Cerebellar nuclear complex (tissue), 1 donor: ENCODE measurements around the gene USP17L30.
"Not testable (repeated sequence)": the region's sequence is repeated elsewhere in the genome, so short reads cannot be mapped to it uniquely, and the experiment has no call there.

Source experiments
- DNase-seq, 2 experiments: peaks; one replicate each; lab custom pipeline; 2025; lab: John Stamatoyannopoulos, UW

Gene USP17L30, protein sequence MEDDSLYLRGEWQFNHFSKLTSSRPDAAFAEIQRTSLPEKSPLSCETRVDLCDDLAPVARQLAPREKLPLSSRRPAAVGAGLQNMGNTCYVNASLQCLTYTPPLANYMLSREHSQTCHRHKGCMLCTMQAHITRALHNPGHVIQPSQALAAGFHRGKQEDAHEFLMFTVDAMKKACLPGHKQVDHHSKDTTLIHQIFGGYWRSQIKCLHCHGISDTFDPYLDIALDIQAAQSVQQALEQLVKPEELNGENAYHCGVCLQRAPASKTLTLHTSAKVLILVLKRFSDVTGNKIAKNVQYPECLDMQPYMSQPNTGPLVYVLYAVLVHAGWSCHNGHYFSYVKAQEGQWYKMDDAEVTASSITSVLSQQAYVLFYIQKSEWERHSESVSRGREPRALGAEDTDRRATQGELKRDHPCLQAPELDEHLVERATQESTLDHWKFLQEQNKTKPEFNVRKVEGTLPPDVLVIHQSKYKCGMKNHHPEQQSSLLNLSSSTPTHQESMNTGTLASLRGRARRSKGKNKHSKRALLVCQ

DNA sequence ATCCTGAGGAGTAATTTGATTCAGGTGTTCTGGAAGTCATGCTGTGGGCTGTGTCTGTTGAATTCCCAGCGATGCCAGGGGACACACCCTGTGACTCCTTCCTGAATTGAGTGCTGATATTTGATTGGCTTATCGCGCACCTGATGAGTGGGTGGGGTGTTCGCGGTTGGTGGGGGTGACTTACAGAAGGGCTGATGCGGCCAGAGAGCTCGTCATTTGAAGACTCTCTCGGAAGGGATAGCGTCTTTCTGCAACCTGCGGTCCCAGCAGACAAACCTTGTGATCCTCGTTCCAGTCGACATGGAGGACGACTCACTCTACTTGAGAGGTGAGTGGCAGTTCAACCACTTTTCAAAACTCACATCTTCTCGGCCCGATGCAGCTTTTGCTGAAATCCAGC is at the start of gene USP17L30:
Gene USP17L30 (plus strand): TSS at position 301 of the 400 bp plus-strand sequence. CDS start 0 bp downstream, at position 301.
- not testable (repeated sequence) for DNase-seq

DNA sequence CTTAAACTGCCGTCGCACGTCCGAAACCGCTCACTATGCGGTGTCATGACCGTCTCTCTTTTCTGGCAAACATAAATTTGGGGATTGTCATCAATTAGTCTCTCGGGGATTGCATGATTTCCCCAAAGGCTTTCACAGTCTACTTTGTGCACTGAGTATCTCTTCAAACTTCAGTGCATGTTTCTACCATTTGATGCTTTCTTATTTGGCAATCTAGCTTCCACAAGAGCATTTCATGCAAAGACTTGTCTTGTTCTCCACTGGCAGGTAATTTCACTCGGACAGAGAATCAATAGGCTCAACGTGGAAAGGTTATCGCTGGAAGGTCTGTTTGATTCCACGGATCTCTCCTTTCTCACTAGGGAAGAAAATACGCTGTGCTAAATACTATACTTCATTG is 38.7 kb upstream of the USP17L30 start:
- not testable (repeated sequence) for DNase-seq

DNA sequence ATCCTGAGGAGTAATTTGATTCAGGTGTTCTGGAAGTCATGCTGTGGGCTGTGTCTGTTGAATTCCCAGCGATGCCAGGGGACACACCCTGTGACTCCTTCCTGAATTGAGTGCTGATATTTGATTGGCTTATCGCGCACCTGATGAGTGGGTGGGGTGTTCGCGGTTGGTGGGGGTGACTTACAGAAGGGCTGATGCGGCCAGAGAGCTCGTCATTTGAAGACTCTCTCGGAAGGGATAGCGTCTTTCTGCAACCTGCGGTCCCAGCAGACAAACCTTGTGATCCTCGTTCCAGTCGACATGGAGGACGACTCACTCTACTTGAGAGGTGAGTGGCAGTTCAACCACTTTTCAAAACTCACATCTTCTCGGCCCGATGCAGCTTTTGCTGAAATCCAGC is 38.1 kb upstream of the USP17L30 start, which contains the start of gene USP17L24:
Gene USP17L24 (plus strand): TSS at position 301 of the 400 bp plus-strand sequence. CDS start 0 bp downstream, at position 301.
- not testable (repeated sequence) for DNase-seq

DNA sequence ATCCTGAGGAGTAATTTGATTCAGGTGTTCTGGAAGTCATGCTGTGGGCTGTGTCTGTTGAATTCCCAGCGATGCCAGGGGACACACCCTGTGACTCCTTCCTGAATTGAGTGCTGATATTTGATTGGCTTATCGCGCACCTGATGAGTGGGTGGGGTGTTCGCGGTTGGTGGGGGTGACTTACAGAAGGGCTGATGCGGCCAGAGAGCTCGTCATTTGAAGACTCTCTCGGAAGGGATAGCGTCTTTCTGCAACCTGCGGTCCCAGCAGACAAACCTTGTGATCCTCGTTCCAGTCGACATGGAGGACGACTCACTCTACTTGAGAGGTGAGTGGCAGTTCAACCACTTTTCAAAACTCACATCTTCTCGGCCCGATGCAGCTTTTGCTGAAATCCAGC is 33.3 kb upstream of the USP17L30 start, which contains the start of gene USP17L25:
Gene USP17L25 (plus strand): TSS at position 301 of the 400 bp plus-strand sequence. CDS start 0 bp downstream, at position 301.
- DNase-seq = not testable (repeated sequence)

DNA sequence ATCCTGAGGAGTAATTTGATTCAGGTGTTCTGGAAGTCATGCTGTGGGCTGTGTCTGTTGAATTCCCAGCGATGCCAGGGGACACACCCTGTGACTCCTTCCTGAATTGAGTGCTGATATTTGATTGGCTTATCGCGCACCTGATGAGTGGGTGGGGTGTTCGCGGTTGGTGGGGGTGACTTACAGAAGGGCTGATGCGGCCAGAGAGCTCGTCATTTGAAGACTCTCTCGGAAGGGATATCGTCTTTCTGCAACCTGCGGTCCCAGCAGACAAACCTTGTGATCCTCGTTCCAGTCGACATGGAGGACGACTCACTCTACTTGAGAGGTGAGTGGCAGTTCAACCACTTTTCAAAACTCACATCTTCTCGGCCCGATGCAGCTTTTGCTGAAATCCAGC is 28.6 kb upstream of the USP17L30 start, which contains the start of gene USP17L26:
Gene USP17L26 (plus strand): TSS at position 301 of the 400 bp plus-strand sequence. CDS start 0 bp downstream, at position 301.
- DNase-seq = not testable (repeated sequence)

DNA sequence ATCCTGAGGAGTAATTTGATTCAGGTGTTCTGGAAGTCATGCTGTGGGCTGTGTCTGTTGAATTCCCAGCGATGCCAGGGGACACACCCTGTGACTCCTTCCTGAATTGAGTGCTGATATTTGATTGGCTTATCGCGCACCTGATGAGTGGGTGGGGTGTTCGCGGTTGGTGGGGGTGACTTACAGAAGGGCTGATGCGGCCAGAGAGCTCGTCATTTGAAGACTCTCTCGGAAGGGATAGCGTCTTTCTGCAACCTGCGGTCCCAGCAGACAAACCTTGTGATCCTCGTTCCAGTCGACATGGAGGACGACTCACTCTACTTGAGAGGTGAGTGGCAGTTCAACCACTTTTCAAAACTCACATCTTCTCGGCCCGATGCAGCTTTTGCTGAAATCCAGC is 23.8 kb upstream of the USP17L30 start, which contains the start of gene USP17L5:
Gene USP17L5 (plus strand): TSS at position 301 of the 400 bp plus-strand sequence. CDS start 0 bp downstream, at position 301.
- DNase-seq = not testable (repeated sequence)

DNA sequence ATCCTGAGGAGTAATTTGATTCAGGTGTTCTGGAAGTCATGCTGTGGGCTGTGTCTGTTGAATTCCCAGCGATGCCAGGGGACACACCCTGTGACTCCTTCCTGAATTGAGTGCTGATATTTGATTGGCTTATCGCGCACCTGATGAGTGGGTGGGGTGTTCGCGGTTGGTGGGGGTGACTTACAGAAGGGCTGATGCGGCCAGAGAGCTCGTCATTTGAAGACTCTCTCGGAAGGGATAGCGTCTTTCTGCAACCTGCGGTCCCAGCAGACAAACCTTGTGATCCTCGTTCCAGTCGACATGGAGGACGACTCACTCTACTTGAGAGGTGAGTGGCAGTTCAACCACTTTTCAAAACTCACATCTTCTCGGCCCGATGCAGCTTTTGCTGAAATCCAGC is 19.1 kb upstream of the USP17L30 start, which contains the start of gene USP17L27:
Gene USP17L27 (plus strand): TSS at position 301 of the 400 bp plus-strand sequence. CDS start 0 bp downstream, at position 301.
- not testable (repeated sequence) for DNase-seq

DNA sequence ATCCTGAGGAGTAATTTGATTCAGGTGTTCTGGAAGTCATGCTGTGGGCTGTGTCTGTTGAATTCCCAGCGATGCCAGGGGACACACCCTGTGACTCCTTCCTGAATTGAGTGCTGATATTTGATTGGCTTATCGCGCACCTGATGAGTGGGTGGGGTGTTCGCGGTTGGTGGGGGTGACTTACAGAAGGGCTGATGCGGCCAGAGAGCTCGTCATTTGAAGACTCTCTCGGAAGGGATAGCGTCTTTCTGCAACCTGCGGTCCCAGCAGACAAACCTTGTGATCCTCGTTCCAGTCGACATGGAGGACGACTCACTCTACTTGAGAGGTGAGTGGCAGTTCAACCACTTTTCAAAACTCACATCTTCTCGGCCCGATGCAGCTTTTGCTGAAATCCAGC is 14.3 kb upstream of the USP17L30 start, which contains the start of gene USP17L28:
Gene USP17L28 (plus strand): TSS at position 301 of the 400 bp plus-strand sequence. CDS start 0 bp downstream, at position 301.
- DNase-seq = not testable (repeated sequence)

DNA sequence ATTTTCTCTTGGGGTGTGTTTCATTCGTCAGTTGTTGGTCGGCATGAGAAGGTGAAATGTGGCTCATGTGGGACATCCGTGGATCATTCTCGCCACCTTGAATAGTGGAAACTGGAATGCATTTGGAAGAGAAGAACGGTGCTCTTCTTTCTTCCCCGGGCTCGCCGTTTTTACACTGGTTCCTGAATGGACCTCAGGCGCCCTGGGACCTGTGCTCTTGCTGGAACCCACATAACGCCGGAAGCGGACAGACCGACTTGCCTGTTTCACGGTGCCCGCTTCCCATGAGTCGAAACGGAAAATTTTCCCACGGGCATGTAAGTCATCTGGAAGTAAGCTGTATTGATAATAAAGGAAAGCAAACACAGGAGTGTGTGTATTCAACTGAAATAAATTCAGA is 12.1 kb upstream of the USP17L30 start:
- DNase-seq = not testable (repeated sequence)

DNA sequence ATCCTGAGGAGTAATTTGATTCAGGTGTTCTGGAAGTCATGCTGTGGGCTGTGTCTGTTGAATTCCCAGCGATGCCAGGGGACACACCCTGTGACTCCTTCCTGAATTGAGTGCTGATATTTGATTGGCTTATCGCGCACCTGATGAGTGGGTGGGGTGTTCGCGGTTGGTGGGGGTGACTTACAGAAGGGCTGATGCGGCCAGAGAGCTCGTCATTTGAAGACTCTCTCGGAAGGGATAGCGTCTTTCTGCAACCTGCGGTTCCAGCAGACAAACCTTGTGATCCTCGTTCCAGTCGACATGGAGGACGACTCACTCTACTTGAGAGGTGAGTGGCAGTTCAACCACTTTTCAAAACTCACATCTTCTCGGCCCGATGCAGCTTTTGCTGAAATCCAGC is 9.6 kb upstream of the USP17L30 start, which contains the start of gene USP17L29:
Gene USP17L29 (plus strand): TSS at position 301 of the 400 bp plus-strand sequence. CDS start 0 bp downstream, at position 301.
- DNase-seq = not testable (repeated sequence)

DNA sequence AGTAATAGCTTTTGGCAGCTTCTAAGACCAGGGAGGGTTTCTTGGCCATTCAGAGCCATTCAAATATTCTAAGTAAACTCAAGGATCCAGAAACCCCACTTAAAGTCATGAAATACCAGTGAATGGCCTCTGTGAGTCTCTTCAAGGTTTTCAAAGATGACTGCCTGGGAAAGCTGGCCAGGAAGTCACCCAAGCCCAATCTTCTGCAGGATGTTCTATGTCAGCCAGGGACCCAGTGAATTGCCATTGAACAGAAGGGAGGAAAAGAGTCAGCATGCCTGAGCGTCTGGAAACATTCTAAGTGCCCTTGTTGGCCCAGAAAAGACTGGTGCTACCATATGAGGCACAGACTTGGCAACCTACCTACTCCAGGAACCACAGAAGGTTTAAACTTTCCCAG is 17.0 kb downstream of the USP17L30 start:
- not testable (repeated sequence) for DNase-seq

DNA sequence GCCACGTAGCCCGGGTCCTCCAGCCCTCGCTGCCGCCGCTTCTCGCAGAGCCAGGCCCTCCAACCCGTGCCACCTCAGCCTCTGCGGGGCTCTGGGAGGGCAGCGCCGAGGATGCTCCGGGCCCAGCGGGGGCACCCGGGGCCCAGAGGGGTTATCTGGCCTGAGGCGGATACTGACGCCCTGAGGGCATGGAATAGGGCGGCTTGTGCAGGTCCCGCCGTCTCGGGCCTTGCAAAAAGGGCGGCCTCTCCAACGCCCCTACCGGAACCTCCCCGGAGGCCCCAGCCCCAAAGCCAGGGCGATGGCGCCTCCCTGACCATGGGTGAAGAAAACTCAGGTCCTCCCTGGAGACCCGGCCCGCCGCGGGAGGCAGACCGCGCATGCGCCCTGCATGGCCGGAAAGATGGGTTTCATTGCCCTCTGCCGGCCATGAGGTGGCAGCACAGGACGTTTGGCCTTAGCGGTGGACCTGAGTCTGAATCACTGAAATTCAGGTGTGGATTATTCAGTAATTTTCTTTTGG is 18.1 kb downstream of the USP17L30 start:
- DNase-seq = not testable (repeated sequence)

DNA sequence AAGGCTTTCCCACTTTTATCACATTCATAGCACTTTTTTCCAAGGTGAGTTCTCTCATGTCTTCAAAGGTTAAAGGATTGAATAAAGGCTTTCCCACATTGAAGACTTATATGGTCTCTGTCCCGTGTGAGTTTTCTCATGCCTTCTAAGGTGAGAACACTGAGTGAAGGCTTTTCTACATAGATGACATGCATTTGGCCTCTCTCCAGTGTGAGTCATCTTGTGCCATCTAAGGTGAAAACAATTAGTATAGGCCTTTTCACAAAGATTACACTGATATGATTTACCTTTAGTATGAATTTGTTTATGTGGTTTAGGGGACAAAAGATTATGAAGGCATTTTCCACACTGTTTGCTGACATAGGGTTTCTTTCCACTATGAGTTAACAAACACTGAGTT is 21.2 kb downstream of the USP17L30 start:
- DNase-seq = no peak

DNA sequence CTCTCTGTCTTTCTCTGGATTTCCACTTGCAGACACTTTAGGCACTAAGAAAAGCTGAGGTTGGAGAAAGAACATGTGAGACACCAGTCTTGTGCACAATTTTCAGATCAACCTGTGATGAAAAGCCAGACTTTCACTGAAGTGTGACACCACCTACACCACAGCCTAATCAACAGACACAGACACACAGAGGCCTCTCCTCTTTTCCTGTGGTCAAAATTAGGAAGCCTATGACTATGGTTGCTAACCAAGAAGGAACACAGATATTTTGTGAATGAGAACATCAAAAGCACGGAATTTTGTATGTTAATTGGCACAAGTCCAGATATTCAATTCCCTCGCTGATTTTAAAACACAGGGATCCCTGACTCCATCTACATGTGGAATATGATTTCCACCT is 26.1 kb downstream of the USP17L30 start:
- not testable (repeated sequence) for DNase-seq

DNA sequence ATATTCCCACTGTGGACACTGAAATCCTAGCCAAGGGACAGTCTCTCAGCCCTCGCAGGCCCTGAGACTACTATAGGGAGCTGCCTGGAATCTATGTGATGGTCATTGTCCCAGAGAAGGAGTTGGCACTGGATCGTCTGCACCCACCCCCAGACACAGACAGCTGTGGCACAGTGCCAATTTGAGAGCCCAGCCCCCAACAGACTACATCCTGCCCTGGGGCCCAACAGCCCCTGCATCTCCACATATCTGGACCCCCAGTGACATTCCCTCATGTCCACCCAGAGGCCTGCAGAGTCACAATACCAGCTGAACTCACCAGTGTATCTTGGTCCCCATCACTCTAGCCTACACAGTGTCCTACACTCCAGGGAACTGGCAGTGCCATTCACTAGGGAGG is 42.8 kb downstream of the USP17L30 start:
- DNase-seq = not testable (repeated sequence)

DNA sequence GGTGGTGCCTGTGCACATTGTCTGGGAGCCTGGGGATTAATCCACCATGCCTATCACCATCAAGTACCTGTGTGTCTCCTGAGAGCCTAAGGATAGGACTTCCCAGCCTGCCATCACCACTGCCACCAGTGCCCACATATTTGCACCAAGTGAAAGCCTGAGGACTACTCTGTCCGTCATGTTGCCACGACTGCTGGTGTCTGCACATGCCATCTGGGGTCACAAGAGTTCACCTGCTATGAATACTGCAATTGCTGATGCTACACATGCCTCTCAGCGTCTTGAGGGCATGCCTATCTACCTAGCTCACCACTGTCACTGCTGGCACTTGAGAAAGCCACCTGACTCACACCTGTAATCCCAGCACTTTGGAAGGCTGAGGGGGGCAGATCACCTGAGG is 43.6 kb downstream of the USP17L30 start:
- DNase-seq = not testable (repeated sequence)

DNA sequence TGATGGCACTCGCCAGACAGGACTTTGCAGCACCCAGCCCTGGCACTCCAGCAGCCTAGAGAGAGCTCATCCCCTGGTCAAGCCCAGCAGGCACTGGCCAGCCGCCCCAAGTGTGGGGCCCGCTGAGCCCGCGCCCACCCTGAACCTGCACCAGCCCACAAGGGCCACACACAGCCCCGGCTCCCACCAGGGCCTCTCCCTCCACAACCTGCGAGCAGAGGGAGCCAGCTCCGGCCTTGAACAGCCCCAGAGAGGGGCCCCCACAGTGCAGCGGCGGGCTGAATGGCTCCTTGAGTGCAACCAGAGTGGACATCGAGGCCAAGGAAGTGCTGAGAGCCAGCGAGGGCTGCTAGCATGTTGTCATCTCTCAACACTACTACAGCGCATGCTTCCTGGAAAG is 46.9 kb downstream of the USP17L30 start:
- DNase-seq = no peak
